Measurements from ENCODE around the gene EML2. TPM values are rescaled to one million over a fixed set of nuclear protein-coding genes. Genes with fewer than 3 reads are reported as not detected.
A peak's percentile ranks its signal among the peaks of the same experiment; 100 is the strongest.

The EML2 gene, protein sequence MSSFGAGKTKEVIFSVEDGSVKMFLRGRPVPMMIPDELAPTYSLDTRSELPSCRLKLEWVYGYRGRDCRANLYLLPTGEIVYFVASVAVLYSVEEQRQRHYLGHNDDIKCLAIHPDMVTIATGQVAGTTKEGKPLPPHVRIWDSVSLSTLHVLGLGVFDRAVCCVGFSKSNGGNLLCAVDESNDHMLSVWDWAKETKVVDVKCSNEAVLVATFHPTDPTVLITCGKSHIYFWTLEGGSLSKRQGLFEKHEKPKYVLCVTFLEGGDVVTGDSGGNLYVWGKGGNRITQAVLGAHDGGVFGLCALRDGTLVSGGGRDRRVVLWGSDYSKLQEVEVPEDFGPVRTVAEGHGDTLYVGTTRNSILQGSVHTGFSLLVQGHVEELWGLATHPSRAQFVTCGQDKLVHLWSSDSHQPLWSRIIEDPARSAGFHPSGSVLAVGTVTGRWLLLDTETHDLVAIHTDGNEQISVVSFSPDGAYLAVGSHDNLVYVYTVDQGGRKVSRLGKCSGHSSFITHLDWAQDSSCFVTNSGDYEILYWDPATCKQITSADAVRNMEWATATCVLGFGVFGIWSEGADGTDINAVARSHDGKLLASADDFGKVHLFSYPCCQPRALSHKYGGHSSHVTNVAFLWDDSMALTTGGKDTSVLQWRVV
- total RNA-seq (2021; ENCODE audit: unreplicated experiment): 32.7 TPM
- polyA plus RNA-seq (2012; ENCODE audit: insufficient read length): 30.7 TPM
- percentile 51 among the genes with signal in this experiment for Bru-seq, nascent RNA
- BruChase-seq, experiment 1, labeled RNA remaining after a 2-hour chase: percentile 52 among the genes with signal in this experiment
- percentile 56 among the genes with signal in this experiment for BruChase-seq, experiment 2, labeled RNA remaining after a 6-hour chase
- long read RNA-seq, partial matches to known transcripts: 1 of 4 reads
- long read RNA-seq, other reads (novel, unspliced or antisense): 2 of 4 reads

DNA sequence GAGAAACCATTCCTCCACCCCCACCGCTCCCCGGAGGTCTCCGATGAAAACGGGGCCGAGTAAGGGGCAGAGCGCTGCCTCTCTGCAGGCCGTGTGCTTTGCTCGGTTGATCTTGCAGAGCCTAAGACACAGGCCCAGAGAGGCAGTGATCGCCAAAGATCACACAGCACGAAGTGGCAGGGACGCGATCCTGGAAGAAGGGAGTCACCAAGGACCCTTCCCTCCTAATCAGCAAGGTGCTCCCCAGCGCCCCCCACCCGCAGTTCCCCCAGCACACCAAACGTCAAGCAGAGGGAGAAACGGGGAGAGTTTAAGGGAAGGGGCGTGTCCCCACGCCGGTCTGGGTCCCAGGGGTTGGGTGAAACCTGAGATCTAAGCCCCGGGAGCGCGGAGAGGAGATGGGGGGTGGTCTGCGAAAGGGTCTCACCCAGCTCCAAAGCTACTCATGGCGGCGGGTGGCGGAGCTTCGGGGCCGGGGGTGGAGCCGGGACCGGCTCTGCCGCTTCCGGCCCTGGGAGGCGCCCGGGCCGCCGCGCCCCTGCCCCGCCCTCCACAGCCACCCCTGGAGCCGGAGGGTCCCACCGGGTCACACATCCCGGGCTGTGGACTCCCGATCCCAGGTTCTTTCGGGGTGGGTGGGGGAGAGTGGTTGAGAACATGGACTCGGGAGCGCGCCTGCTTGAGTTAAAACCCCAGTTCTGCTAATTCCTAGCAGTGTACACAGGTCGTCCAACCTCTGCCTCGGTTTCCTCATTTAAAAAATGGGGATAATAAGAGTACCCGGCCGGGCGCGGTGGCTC, at the start of gene EML2:
Gene EML2 (minus strand): TSS at position 468 of the 800 bp plus-strand sequence. CDS start 21 bp downstream, at position 447.
- CTCF ChIA-PET: no interaction called here
- Histone ChIP-seq H3K27ac (ENCODE audit: low read length) (peak within 1 kb of the TSS; percentile 77), H3K4me3 (ENCODE audit: low read depth in 2 of 2, low read length in 2 of 2) (peak within 1 kb of the TSS; percentile 61 to 71), H3K27me3 (ENCODE audit: control insufficient read depth, insufficient read depth, low read length) (no peaks in the 10 kb centered on the region), H3K9me3 (ENCODE audit: control insufficient read depth, insufficient read depth, low read depth, low read length) (no peaks in the 10 kb centered on the region), H3K4me1 (ENCODE audit: control insufficient read depth, insufficient read depth, low read length) (peaks cover 14% of the 10 kb centered on the region; the same call in 1 of the 2 replicates), H3K36me3 (ENCODE audit: control insufficient read depth, insufficient read depth, low read length) (no peaks in the 10 kb centered on the region)
- POLR2A ChIA-PET: no interaction called here
- ATAC-seq (0 out of 2 replicates have a peak, but pooled peaks have one; percentile 23), DNase-seq (ENCODE audit: low read depth, low spot score) (no peak)
- TF ChIP-seq, protein P1, sequence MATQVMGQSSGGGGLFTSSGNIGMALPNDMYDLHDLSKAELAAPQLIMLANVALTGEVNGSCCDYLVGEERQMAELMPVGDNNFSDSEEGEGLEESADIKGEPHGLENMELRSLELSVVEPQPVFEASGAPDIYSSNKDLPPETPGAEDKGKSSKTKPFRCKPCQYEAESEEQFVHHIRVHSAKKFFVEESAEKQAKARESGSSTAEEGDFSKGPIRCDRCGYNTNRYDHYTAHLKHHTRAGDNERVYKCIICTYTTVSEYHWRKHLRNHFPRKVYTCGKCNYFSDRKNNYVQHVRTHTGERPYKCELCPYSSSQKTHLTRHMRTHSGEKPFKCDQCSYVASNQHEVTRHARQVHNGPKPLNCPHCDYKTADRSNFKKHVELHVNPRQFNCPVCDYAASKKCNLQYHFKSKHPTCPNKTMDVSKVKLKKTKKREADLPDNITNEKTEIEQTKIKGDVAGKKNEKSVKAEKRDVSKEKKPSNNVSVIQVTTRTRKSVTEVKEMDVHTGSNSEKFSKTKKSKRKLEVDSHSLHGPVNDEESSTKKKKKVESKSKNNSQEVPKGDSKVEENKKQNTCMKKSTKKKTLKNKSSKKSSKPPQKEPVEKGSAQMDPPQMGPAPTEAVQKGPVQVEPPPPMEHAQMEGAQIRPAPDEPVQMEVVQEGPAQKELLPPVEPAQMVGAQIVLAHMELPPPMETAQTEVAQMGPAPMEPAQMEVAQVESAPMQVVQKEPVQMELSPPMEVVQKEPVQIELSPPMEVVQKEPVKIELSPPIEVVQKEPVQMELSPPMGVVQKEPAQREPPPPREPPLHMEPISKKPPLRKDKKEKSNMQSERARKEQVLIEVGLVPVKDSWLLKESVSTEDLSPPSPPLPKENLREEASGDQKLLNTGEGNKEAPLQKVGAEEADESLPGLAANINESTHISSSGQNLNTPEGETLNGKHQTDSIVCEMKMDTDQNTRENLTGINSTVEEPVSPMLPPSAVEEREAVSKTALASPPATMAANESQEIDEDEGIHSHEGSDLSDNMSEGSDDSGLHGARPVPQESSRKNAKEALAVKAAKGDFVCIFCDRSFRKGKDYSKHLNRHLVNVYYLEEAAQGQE (IDR thresholded peaks at IDR 0.05; ENCODE audit: insufficient read depth in 1 of 2, low read depth in 2 of 2, low read length in 1 of 2): no peak
- TF ChIP-seq, protein P2, sequence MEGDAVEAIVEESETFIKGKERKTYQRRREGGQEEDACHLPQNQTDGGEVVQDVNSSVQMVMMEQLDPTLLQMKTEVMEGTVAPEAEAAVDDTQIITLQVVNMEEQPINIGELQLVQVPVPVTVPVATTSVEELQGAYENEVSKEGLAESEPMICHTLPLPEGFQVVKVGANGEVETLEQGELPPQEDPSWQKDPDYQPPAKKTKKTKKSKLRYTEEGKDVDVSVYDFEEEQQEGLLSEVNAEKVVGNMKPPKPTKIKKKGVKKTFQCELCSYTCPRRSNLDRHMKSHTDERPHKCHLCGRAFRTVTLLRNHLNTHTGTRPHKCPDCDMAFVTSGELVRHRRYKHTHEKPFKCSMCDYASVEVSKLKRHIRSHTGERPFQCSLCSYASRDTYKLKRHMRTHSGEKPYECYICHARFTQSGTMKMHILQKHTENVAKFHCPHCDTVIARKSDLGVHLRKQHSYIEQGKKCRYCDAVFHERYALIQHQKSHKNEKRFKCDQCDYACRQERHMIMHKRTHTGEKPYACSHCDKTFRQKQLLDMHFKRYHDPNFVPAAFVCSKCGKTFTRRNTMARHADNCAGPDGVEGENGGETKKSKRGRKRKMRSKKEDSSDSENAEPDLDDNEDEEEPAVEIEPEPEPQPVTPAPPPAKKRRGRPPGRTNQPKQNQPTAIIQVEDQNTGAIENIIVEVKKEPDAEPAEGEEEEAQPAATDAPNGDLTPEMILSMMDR (IDR thresholded peaks at IDR 0.05): no peak; the same call in 1 of the 2 replicates
- TF ChIP-seq SIN3A (IDR thresholded peaks at IDR 0.05; ENCODE audit: borderline replicate concordance, insufficient read depth, low read depth, low read length) (peak; percentile 45; the same call in 1 of the 2 replicates), TCF7L2 (IDR thresholded peaks at IDR 0.05; ENCODE audit: low read depth, low read length) (no peak), POLR2AphosphoS5 (IDR thresholded peaks at IDR 0.05; ENCODE audit: low read depth, low read length) (0 out of 2 replicates have a peak, but pooled peaks have one; percentile 26)
- no TSS peak for BruUV-seq (replicated peaks)
- in situ Hi-C loops (cut with HindIII; ENCODE audit: low pct_unique_long_range_greater_than_20kb, low sequenced_read_pairs): no loop called here
- intact Hi-C loops (cut with micrococcal nuclease; ENCODE audit: unreplicated experiment): no loop called here

DNA sequence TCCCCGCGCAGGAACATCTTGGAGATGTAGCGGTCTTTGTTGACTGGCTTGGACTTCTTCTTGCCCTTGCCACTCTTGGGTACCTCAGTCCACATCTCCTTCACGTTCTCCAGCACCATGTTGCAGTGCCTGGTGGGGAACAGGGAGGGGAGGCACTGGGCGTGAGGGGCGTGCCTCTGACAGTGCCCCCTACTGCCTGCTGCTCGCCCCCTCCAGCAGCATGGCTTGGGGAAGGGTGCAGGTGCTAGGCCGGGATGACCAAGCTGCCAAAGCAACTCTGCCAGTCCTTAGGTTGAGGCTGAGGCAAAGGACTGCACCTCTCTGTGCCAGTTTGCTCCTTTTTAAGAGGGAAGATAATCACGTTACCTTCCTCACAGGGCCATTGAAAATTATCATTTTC, 48.4 kb upstream of the EML2 start:
- ChIA-PET POLR2A (no interaction called here), CTCF (interaction anchor here (0.6 kb wide), 1 partner anchor 161 kb away, joined by 3 read pairs; no protein-coding TSS in a partner anchor)
- DNase-seq (ENCODE audit: low read depth, low spot score) (no peak), ATAC-seq (no peak)
- Histone ChIP-seq H3K9me3 (ENCODE audit: control insufficient read depth, insufficient read depth, low read depth, low read length) (no peaks in the 10 kb centered on the region), H3K27ac (ENCODE audit: low read length) (no peak overlapping the region), H3K4me3 (ENCODE audit: low read depth in 2 of 2, low read length in 2 of 2) (no peak overlapping the region), H3K4me1 (ENCODE audit: control insufficient read depth, insufficient read depth, low read length) (no peaks in the 10 kb centered on the region), H3K36me3 (ENCODE audit: control insufficient read depth, insufficient read depth, low read length) (peaks cover 7% of the 10 kb centered on the region; the same call in 1 of the 2 replicates), H3K27me3 (ENCODE audit: control insufficient read depth, insufficient read depth, low read length) (no peaks in the 10 kb centered on the region)
- TF ChIP-seq, protein P1 (IDR thresholded peaks at IDR 0.05; ENCODE audit: insufficient read depth in 1 of 2, low read depth in 2 of 2, low read length in 1 of 2): no peak
- no peak for TF ChIP-seq SIN3A (IDR thresholded peaks at IDR 0.05; ENCODE audit: borderline replicate concordance, insufficient read depth, low read depth, low read length)
- no peak for TF ChIP-seq TCF7L2 (IDR thresholded peaks at IDR 0.05; ENCODE audit: low read depth, low read length)
- TF ChIP-seq, protein P2 (IDR thresholded peaks at IDR 0.05): no peak
- TF ChIP-seq POLR2AphosphoS5 (IDR thresholded peaks at IDR 0.05; ENCODE audit: low read depth, low read length): no peak
- no TSS peak for BruUV-seq (replicated peaks)
- in situ Hi-C loops (cut with HindIII; ENCODE audit: low pct_unique_long_range_greater_than_20kb, low sequenced_read_pairs): no loop called here
- intact Hi-C loops (cut with micrococcal nuclease; ENCODE audit: unreplicated experiment): no loop called here

Measured in Panc1 (cell line).